Measurements from ENCODE around the gene CS.

The CS gene

DNA sequence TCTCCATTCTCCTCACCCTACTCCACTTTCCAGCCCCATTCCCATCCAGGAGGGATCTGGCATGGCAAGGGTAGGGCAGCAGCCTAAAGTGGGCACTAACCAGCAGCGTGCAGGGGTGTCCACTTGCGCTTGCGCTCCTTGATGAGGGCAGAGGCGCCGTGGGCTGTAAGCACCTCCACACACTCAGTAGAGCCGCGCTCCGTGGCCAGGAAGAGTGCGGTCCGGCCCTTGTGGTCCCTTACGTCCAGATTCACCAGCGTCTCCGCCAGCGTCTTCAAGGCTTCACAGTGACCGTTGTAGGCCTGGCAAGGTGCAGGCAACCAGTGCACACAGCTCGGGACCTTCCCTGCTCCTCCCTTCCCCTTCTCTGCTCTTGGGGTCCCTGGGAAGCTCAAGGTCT, 52.2 kb downstream of the CS start:
- no peak for DNase-seq (ENCODE audit: low spot score)

DNA sequence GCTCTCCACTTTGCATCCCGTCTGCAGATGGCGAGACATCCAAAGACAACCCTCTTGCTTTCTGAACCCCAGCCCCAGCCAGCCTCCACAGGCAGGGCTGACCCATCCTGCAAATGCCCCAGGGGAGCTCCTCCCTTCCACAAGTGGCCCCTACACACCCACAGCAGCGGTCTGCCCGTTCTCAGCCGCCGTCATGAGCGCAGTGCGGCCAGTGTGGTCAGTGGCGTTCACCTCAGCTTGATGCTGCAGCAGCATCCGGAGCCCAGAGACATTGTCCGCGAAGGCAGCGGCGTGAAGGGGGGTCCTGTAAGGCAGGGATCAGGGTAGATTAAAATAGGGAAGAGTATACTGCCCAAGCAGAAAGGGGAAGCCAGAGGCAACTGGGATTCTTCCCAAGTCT, 55.6 kb downstream of the CS start:
- DNase-seq (ENCODE audit: low spot score), result no peak

DNA sequence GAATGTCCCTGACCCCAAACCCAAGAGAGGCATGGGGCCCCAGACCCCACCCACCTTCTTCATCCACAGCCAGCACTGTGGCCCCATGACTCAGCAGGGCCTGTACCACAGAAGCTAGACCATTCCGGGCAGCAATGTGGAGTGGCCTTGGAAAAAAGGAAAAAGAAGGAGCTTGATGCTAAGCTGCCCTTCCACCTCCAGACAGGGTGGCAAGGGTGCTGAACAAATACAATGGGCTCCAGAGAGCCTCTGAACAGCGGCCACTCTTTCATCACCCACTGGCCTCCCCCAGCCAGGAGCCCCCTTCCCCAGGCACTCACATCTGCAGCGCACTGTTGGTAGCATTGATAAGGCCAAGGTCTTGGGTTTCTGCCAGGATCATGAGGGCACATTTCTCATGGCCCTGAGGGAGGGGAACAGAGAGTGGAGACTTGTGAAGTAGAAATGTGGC, 56.4 kb downstream of the CS start:
- peak; percentile 88 for DNase-seq (ENCODE audit: low spot score)

DNA sequence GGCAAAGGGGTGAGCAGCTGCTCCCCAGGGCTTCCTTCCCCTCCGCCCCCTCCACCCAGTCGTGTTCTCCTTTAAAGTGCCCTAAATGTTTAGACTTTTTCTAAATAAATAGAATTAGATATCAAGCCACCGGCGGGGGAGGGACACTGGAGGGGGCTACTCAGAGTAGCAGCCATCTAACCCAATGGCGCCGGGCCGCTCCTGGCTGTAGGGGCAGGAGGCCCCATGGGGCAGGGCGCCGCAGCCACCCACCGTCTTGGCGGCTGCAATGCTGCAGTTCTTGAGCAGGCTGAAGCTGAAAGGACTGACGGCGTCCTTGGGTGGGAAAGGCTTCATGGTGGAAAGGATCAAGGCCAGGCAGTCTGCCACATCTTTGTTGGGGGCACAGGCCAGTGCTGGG, 57.1 kb downstream of the CS start:
- no peak for DNase-seq (ENCODE audit: low spot score)

- DNase-seq (ENCODE audit: low spot score), result no peak
These were observed 58.5 kb downstream of the CS start for GRCh38 chr12:56241424-56242303.

GRCh38 chr12:56237552-56237951, 62.6 kb downstream of the CS start:
- no peak for DNase-seq (ENCODE audit: low spot score)

DNA sequence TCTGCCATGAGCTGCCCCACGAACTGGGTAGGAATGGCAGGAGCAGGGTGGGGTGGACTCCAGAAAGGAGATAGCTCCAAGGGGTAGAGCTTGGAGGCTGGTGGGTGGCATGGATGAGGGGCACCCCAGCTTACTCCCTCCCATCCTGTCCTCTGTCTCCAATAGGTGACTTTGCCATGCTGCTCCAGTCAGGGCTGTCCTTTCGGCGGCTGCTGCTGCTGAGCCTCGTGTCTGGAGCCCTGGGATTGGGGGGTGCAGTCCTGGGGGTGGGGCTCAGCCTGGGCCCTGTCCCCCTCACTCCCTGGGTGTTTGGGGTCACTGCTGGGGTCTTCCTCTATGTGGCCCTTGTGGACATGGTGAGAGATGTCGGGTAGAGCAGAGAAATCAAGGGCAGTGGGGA, 63.1 kb downstream of the CS start:
- no peak for DNase-seq (ENCODE audit: low spot score)

DNA sequence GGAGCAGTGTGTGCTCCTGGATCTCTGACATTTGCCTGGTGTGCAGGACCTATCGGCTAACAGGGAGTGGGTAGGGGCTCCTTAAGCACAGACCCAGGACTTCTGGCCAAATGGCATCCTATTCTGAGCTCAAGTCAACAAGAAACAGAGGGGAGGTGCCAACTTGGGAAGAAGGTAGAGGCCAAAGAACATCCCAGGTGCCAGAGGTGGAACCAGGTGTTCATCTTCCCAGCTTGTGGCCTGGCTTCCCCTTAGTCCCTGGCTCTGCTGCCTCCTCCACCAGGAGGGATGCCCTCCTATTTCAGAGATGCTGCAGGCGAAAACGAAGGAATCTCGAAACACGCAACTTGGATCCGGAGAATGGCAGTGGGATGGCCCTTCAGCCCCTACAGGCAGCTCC, 64.0 kb downstream of the CS start:
- no peak for DNase-seq (ENCODE audit: low spot score)

GRCh38 chr12:56234746-56235436, 65.2 kb downstream of the CS start:
- no peak for DNase-seq (ENCODE audit: low spot score)

GRCh38 chr12:56231184-56231582, 68.9 kb downstream of the CS start:
- DNase-seq (ENCODE audit: low spot score), result no peak

GRCh38 chr12:56230432-56231183, 69.5 kb downstream of the CS start:
- no peak for DNase-seq (ENCODE audit: low spot score)

GRCh38 chr12:56229916-56230431, 70.2 kb downstream of the CS start, which contains the start of gene SLC39A5:
Gene SLC39A5, plus strand, starts transcription at chr12:56230051. Its CDS starts 1,224 bp downstream, at chr12:56231275.
- no peak for DNase-seq (ENCODE audit: low spot score)

DNA sequence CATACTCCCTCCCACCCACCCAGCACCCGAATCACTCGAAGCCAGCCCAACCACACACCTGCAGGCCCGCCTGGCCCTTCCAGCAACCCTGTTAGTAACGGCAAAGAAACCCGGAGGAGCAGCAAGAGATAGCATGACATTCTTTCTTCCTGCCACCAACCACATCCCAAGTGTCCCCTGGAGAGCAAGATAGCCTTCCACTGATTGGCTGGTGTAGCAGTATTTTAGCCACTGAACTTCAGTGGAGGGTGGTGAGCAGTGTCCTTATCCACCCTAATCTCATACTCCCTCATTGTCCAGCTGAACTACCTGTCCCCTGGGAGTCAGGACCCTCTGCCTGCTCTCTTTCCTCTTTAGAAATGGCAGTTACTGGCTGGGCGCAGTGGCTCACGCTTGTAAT, 71.0 kb downstream of the CS start:
- no peak for DNase-seq (ENCODE audit: low spot score)

GRCh38 chr12:56224954-56225353, 75.2 kb downstream of the CS start:
- no peak for DNase-seq (ENCODE audit: low spot score)

DNA sequence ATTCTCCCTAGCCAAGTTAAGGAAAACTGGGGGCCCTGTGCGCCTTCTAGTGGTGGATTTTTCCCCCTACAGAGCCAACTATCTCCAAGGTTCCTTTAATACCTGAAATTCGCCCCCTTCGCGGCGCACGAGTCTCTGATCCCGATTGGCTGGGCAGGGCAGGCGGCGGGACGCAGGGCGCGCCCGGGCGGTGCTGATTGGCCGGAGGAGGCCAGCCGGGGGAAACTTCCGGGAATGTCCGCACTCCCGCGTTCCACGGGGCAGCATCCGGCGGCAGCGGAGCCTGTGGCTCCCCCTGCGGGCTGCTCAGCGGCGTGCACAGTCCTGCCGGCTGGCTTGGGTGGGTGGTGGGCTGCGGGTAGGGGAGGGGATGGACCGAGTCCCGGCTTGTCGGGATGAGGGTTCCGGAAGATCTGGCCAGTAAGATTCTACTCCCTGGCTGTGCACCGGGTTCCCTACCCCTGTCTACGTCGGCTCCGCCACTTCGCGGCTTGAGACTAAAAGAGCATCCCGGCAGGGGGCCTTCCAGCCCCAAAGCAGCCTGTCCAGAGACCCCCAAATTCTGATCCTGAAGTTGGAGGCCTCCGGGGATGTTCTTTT, 75.9 kb downstream of the CS start, which contains the start of gene NABP2:
TSS of gene NABP2 (plus strand) at position 241 of the 600 bp plus-strand sequence. CDS start 515 bp downstream, outside the sequence.
- peak; percentile 94 for DNase-seq (ENCODE audit: low spot score)

GRCh38 chr12:56223571-56224101, 76.5 kb downstream of the CS start:
- no peak for DNase-seq (ENCODE audit: low spot score)

DNA sequence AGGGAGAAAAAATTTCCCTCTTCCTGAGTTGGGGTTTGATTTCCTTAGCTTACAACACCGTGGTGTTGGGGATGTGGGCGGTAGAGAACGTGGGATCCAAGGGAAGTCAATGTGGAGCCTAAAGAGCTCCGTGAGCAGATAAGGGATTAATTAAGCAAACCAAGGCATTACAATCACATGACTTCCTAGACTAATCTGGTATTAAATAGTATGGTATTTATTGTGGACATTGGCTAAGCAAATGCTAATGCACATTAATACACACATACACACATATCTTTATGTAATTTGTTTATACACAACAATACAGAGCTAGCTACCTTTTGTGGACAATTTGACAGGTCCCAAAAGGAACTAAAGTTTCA, 77.6 kb downstream of the CS start:
- DNase-seq (ENCODE audit: low spot score), result no peak

GRCh38 chr12:56221757-56222530, 78.2 kb downstream of the CS start, which contains the start of gene RNF41:
Gene RNF41, minus strand, starts transcription at chr12:56221922. Its CDS starts 7,875 bp downstream, at chr12:56214047.
- peak; percentile 96 for DNase-seq (ENCODE audit: low spot score)

Data from hematopoietic multipotent progenitor cell treated with erythropoietin and hydrocortisone succinate and interleukin-3 and kit ligand, for 15 days (in vitro differentiated cells).